Measurements from ENCODE around the gene ETDB. TPM values are rescaled to one million over a fixed set of nuclear protein-coding genes. Genes with fewer than 3 reads are reported as not detected.
"Not testable (repeated sequence)": the region's sequence is repeated elsewhere in the genome, so short reads cannot be mapped to it uniquely, and the experiment has no call there.

Gene ETDB
- not detected for total RNA-seq

DNA sequence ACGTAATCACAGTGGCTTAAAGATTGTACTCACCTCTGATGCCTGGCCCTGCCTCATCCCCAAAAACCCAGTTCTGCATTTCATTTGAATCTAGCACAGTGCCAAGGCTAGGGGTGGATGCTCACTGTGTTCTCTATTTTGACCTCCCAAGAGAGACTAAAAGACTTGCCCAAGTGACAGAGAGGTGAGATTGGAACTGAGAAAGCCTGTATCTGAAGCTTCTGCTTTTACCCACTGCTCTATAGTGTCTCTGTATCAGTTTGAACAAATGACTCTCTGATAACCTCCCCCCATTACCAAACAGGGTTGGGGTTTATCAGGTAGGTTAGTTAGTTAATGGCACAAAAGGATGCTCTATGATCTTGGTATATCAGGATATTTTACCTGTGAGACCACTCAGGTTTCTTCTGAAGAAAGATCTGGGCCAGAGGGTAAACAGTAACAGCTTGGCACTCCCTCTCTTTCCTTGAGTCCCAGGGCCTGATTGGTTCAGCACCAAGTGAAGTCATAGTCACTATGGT is at the start of gene ETDB:
Gene ETDB (minus strand): TSS at position 471 of the 521 bp plus-strand sequence. CDS start 1,265 bp downstream, outside the sequence.
- ATAC-seq; DNase-seq (ENCODE audit: low spot score); intact Hi-C loops (cut with DNase I): not testable (repeated sequence)

DNA sequence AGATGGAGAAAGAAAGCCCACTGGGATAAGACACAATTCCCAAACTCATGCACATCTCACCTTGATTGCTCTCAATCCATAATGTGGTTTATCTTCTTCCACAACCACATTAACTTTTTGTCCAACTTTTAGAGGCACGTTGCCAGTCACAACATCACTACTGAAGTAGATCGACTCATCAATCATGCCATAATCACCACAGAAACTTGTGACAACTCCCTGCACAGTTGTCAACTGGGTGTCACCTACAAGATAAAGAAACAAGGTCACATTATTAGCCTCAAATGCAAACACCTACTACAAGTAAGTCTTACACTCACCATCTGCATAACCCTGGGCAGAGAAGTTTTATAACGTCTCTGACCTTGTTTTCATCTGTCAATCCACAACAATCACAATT is 49.2 kb upstream of the ETDB start:
- ATAC-seq; DNase-seq (ENCODE audit: low spot score); intact Hi-C loops (cut with DNase I): not testable (repeated sequence)

DNA sequence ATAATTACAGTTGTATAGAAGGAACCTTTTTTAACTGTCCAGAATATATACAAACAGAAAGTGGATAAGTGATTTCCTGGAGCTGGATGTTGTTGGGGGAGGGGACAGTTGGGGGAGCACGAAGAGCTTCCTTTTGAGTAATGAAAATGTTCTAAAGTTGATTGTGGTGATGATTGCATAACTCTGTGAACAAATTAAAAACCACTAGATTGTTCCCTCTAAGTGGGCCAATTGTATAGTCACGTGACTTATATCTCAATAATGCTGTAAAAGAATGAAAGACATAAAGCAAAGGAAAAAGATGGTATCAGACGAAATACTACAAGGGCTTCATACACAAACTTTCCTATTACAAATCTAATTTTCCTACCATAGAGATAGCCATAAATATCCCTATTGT is 48.2 kb upstream of the ETDB start:
- DNase-seq (ENCODE audit: low spot score) (no peak), ATAC-seq (no peak)
- intact Hi-C loops (cut with DNase I): no loop called here

DNA sequence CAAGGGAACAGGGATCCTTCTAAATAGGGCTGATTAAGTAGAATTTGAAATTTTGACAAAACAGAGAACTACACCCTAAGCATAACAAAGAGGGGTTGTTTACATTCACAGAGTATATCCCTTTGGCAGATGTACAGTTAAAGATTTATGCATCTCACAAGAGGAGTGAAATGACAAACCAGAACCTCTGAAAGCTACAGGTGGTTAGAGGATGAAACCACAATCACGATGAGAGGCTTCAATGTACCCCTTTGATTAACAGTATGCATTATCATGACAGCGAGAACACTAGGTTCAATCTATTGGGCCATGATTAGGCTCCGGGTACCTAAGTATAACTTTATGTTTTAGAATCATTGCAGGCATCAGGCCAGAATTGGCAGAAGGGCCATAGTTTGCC is 34.4 kb upstream of the ETDB start:
- intact Hi-C loops (cut with DNase I); DNase-seq (ENCODE audit: low spot score); ATAC-seq: not testable (repeated sequence)

DNA sequence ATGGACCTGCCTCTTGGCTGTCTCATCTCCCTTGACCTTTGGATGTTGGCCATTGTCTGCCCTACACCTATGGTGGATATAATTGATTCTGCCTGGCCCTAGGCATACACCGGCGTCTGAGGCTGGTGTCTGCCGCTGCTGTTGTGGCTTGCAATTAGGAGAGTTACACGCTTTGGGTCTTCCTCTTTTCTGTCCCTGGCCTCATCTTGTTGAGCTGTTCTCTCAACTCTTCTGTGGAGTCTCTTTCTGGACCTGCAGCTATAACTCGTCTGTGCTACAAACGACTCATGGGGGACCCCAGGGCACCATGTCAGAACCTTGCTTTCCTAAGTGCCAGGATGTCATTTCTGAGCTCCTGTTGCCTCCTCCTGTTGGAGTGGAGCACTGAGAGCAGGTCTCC is 5.8 kb upstream of the ETDB start:
- ATAC-seq; DNase-seq (ENCODE audit: low spot score); intact Hi-C loops (cut with DNase I): not testable (repeated sequence)

DNA sequence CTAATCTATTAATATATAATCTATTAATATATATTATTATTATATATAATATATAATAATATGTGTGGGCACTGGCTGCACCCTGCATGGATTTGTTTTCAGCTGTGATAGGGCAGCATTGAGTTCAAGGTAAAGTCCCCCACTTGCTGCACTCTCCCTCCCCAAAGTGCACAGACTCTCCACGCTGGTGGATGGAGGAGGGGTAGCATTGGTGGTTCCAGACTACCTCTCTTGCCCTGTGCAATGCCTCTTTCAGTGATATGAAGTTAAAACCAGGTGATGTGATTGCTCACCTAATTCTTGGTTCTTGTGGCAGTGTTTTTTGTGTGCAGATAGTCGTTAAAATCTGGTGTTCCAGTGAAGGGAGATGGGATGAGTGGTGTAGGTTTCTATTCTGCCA is 4.3 kb downstream of the ETDB start:
- DNase-seq (ENCODE audit: low spot score); intact Hi-C loops (cut with DNase I); ATAC-seq: not testable (repeated sequence)

DNA sequence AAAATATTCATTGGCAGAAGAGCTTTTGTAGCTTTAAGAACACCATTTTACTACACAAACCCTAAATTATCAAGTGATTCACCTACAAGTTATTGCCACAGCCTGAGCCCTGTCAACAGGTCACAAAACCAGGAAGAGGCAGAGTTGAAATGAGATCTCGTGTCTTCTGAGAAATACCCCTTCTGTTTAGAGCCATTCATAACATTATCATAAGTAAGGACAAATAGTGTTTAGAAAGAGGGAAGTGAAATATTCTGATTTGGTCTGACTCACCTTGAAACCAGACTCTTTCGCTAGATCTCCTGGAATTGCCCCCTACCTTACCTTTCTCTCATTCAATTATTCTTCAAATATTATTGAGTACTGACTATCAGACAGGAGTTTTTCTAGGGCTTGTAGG is 5.9 kb downstream of the ETDB start:
- intact Hi-C loops (cut with DNase I): no loop called here
- ATAC-seq (no peak), DNase-seq (ENCODE audit: low spot score) (no peak)

DNA sequence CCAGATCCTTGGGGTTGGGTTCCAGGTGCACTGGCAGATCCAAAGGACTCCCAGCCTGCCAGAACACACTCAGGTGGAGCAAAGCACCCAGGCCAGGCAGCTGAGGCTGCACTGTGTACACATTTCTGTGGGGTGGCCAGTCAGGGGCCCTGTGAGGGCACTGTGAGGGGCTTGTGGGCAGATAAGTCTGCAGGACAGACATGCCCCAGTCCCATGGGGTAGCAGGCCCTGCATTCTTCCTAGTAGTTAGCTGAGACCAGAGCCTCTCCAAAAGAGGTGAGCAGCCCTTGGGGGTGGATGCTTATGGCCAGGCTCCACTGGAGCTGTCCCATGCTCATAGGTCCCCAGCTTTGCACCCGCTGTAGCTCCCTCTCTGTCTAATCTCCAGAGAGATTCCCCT is 7.6 kb downstream of the ETDB start:
- intact Hi-C loops (cut with DNase I): no loop called here
- DNase-seq (ENCODE audit: low spot score): no peak
- ATAC-seq: no peak

DNA sequence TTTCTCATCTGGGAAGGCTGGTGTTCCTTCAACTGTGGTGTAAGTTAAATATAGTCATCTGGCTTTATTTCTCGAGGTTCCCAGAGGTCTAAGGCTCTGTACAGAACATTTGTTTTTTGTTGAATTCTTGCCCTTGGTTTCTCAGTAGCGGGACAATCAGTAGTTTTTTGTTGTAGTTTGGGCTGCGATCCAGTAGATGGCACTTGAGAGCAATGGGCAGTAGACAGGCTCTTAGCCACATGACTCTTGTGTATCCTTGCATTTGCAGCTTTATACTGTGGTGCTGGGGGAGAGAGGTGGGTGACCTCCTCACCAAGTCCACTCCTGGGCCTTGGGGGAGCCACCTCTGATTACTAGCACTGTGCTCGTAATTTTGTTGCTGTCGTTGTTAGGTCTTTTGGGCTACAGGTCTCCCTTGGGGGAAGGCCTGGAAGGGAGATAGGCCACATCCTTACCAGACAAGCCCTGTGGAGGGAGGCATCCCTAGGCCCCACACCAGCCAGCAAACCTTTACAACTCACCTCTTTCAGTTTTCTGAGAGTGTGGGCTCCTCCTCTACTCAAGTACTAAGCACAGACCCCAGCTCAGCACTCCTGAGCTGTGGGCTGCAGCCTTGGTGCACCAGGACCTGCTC is 8.1 kb downstream of the ETDB start:
- intact Hi-C loops (cut with DNase I): no loop called here
- DNase-seq (ENCODE audit: low spot score): peak; percentile 33
- no peak for ATAC-seq

DNA sequence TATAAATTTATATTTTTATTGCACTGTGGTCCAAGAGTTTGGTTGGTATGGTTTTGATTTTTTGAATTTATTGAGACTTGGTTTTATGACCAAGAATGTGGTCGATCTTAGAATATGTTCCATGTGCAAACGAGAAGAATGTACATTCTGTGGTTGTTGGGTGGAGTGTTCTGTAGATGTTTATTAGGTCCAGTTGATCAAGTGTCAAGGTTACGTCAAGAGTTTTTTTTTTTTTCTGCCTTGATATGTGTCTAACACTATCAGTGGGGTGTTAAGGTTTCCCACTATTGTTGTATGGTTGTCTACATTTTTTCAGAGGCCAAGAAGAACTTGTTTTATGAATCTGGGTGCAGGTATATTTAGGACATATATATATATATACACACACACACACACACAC is 10.8 kb downstream of the ETDB start:
- intact Hi-C loops (cut with DNase I): no loop called here
- DNase-seq (ENCODE audit: low spot score) (no peak), ATAC-seq (no peak)

DNA sequence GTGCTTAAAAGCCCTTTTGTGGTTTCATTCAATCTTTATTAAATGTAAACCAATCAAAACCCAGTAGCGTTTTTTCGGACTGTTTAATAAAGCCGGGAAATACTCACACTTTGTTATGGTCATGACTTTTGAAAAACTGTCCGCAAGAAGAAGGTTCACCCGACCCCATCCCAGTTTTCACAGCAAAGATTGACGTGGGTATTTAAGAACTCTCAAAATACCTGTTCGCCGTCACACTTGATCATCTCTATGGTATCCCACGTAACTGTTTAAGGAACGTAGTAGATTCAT is 20.9 kb downstream of the ETDB start:
- DNase-seq (ENCODE audit: low spot score) (no peak), ATAC-seq (no peak)
- intact Hi-C loops (cut with DNase I): no loop called here

DNA sequence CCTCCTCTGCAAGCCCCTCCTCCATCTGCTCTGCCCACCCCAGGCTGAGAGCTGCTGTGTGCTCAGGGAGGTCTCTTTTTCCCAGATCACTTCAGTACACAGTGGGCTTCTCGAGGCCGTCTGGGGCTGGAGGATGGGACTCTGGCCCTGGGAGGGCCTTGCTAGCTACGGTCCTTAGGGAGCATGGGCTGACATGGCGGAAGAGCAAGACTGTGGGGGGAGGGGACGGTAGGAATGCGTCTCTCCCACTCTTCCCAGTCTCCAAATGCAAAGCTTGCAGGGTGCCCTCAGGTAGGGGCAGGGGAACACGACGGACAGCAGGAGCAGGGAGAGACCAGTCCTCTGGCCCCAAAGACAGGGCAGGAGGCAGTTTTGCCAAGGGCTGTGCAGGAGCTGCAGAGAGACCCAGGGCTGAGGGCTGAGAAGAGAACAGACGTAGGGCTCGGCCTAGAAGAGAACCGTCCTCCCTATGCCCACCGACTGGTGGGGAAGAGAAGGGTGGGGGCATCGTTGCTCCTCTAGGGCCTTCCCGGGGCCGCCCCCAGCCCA is 23.1 kb downstream of the ETDB start:
- ATAC-seq; DNase-seq (ENCODE audit: low spot score); intact Hi-C loops (cut with DNase I): not testable (repeated sequence)

DNA sequence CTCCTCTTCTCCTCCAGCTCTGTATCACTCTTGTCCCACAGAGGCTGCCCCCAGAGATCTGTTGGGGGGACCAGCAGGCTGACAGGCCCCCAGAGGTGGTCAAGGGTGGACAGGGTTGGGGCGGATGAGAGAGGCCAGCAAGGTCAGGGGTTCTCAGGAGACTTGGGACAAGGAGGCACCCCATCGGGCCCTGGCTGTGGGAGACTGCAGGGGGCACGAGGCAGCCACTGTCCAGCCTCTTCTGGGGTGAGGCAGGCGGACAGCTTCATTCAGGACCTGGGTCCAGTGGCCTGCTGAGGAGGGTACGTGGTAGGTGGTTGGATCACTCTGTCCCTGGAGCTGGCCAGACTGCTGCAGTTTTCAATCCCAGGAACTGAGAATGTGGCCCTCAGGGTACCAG is 24.6 kb downstream of the ETDB start:
- DNase-seq (ENCODE audit: low spot score) (no peak), ATAC-seq (no peak)
- intact Hi-C loops (cut with DNase I): no loop called here

DNA sequence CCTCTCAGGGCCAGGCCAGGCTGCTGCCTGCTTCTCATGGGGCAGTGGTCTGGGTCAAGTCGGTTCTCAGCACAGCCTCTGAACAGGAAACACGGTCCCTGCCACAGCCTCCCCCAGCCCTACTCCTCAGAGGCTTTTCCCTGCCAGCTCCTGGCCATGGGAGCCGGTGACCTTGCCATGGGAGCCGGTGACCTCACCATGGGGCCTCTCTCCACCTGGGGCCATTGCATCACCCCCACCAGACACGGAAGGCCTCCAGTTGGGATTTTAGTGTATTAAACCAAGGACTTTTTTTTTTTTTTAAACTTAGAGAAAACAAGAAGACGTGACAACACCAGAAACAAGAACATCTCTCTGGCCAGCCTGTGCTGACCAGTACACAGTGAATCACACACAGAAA is 25.6 kb downstream of the ETDB start:
- ATAC-seq (no peak), DNase-seq (ENCODE audit: low spot score) (no peak)
- intact Hi-C loops (cut with DNase I): no loop called here

DNA sequence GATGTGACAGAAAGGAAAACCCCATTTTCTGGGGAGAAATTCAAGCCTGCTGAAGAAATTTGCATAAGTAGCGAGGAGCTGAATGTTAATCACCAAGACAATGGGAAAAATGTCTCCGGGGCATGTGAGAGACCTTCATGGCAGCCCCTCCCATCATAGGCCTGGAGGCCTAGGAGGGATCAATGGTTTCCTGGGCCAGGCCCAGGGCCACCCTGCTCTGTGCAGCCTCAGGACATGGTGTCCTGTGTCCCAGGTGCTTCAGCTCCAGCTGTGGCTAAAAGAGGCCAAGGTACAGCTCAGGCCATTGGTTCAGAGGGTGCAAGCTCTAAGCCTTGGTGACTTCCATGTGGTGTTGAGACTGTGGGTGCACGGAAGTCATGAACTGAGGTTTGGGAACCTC is 31.2 kb downstream of the ETDB start:
- DNase-seq (ENCODE audit: low spot score): no peak
- no peak for ATAC-seq
- intact Hi-C loops (cut with DNase I): no loop called here

DNA sequence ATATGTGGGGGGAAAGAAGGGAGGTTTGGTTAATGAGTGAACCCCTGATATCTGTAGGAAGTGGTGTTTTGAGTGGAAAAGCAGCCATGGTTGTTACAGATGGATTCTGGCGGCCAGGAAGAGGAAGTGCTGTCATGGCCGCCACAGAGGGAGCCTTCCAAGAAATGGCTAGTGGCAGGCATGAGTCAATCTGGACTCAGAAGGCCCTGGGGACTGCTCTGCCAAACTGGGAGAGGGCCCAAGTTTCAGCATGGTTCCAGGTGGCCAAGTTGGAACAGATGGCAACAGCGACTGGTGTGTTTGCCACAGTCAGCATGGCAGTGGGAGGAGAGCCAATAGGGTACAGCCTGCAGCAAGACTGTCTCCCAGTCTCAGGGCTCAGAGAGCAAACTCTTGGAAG is 32.5 kb downstream of the ETDB start:
- intact Hi-C loops (cut with DNase I): no loop called here
- no peak for ATAC-seq
- no peak for DNase-seq (ENCODE audit: low spot score)

DNA sequence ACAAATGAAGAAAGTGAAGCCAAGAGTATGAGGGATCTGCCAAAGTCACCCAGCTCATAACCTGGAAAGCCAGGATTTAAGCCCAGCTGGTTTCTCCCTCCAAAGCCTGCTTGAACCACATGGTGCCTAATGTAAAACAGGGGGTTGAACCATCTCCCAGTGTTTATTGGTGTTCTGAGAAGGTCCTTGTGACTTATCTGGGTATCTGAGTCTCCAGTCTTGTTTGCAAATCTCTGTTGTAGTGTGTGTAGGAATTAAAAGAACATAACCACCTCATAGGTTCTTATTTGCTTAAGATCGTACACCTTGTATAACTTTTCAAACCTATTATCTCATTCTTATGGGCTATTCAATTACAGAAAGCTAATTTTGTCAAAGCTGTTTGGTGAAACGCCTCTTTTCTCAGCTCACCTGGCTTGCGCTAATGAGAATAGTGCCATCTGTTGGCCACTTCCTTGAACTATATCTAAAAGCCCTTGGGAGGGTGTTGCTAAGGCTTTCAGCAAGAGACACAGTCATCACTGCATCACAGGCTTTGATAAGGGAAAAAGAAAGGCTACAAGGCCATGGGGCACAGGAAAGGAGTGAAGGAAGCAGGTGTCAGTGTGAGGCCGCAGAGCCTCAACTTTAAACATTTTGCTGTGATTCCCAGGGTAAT is 34.0 kb downstream of the ETDB start:
- intact Hi-C loops (cut with DNase I): no loop called here
- DNase-seq (ENCODE audit: low spot score): no peak
- ATAC-seq: peak; percentile 79

DNA sequence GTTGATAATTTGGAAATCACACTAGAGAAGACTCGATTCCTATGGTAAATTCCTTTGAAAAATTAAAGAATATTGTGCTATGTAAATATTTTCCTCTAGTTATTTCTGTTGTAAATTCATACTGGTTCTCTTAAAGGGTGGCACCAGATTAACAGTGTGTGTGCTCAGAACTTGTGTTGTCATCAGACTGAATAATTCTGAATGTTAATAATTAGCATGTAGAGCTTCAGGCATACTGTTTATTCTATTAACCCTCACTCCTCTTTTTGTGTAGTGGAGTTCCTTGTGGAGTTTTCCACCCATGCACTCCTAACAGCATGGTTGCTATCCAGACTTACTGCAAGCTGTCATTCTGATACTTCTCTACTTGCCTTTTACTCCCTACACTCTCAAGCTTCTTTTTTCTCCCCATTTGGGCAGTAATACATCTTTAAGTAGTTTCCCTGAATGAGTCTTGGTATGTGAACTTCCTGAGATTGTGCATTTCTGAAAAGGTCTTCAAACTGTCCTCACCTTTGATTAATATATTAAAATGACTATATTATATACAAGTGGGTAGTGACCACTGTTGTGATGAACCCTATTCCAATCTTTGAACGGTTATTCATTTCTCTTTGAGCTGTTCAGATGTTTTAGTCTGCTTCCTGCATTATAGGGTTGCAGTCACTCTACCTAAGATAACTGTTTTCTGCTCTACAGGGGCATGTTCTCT is 38.5 kb downstream of the ETDB start:
- no peak for DNase-seq (ENCODE audit: low spot score)
- no peak for ATAC-seq
- intact Hi-C loops (cut with DNase I): no loop called here
